K562 (cell line): ENCODE measurements around the gene MYPN. TPM values are rescaled to one million over a fixed set of nuclear protein-coding genes. Genes with fewer than 3 reads are reported as not detected.

ENCODE experiments used
- BHLHE40 ChIP-seq: IDR thresholded peaks from 2 replicates; pipeline ENCODE4 v1.6.1; 2011; ENCODE audit warnings: low read length, improper control_type of control experiment
- CHD2 ChIP-seq: IDR thresholded peaks from 2 replicates; pipeline ENCODE4 v1.6.1; 2011; ENCODE audit warnings: low read depth, low read length
- DMBX1 ChIP-seq: fragments of 250-450 bp; sonication (Bioruptor Pico); IDR thresholded peaks from 2 replicates; pipeline ENCODE4 v1.8.0; 2022; ENCODE audit warnings: inconsistent platforms, mild to moderate bottlenecking, moderate library complexity, borderline replicate concordance
- ETV6 ChIP-seq, 3 experiments: fragments of 150-350 bp in 1 of 3; sonication (generic) in 1 of 3; formaldehyde crosslinking in 1 of 3; IDR thresholded peaks; 2 replicates each; pipeline versions ENCODE4 v1.6.1 to v1.8.0; 2014 to 2022; ENCODE audit warnings: borderline replicate concordance in 2 of 3, low read depth in 2 of 3, antibody characterized with exemption in 1 of 3, low read length in 1 of 3, mild to moderate bottlenecking in 1 of 3, missing genetic modification reagents in 1 of 3
- FOXM1 ChIP-seq, 2 experiments: fragments of 450-650 bp in 1 of 2; sonication (generic) in 1 of 2; formaldehyde crosslinking in 1 of 2; IDR thresholded peaks; 2 replicates each; pipeline versions ENCODE4 v1.6.1 to v1.9.0; 2017 to 2022; ENCODE audit warnings: low read depth in 2 of 2, mild to moderate bottlenecking in 2 of 2, missing genetic modification reagents in 1 of 2, moderate library complexity in 1 of 2
- IFI16 ChIP-seq: fragments of 250-450 bp; sonication (Bioruptor Pico); IDR thresholded peaks from 2 replicates; pipeline ENCODE4 v2.1.2; 2022; ENCODE audit warnings: mild to moderate bottlenecking, inconsistent platforms
- KDM1A ChIP-seq, 2 experiments: fragments of 450-650 bp; IDR thresholded peaks; 2 replicates each; pipeline ENCODE4 v1.6.1; 2016; ENCODE audit warnings: mild to moderate bottlenecking in 2 of 2
- MTF1 ChIP-seq: fragments of 250-450 bp; sonication (Bioruptor Pico); IDR thresholded peaks from 2 replicates; pipeline ENCODE4 v1.9.0; 2021; ENCODE audit warnings: moderate library complexity, mild to moderate bottlenecking, inconsistent platforms, borderline replicate concordance
- NFE2L1 ChIP-seq: fragments of 450-650 bp; IDR thresholded peaks from 2 replicates; pipeline ENCODE4 v1.6.1; 2016; ENCODE audit warnings: missing genetic modification characterization, low read depth, mild to moderate bottlenecking, missing compliant biosample characterization, moderate library complexity, borderline replicate concordance
- PCBP2 ChIP-seq: fragments of 200-400 bp; formaldehyde crosslinking; IDR thresholded peaks from 2 replicates; pipeline ENCODE4 v1.6.1; 2018; ENCODE audit warnings: low read length, low read depth, mild to moderate bottlenecking, moderate library complexity; ENCODE audit not compliant: poor library complexity, severe bottlenecking
- POLR2B ChIP-seq: fragments of 450-650 bp; IDR thresholded peaks from 2 replicates; pipeline ENCODE4 v1.6.1; 2018; ENCODE audit warnings: low read depth; ENCODE audit not compliant: partially characterized antibody
- SRSF1 ChIP-seq: fragments of 200-400 bp; formaldehyde crosslinking; IDR thresholded peaks from 2 replicates; pipeline ENCODE4 v1.6.1; 2017; ENCODE audit warnings: mild to moderate bottlenecking, low read depth, low read length, moderate library complexity
- TBL1XR1 ChIP-seq, 2 experiments: IDR thresholded peaks; 2 replicates each; pipeline ENCODE4 v1.6.1; 2012; ENCODE audit warnings: improper control_type of control experiment in 2 of 2, low read length in 2 of 2, mild to moderate bottlenecking in 1 of 2
- TEAD1 ChIP-seq, 2 experiments: fragments of 450-650 bp in 1 of 2; sonication (generic) in 1 of 2; formaldehyde crosslinking; IDR thresholded peaks; 2 replicates each; pipeline versions ENCODE4 v1.4.0 to v1.8.0; 2020 to 2022; ENCODE audit warnings: mild to moderate bottlenecking in 2 of 2, missing genetic modification reagents in 1 of 2
- YY1 ChIP-seq, 3 experiments: IDR thresholded peaks; 2 replicates each; pipeline ENCODE4 v1.6.1; 2011; ENCODE audit warnings: low read length in 2 of 3, mild to moderate bottlenecking in 2 of 3, moderate library complexity in 2 of 3, borderline replicate concordance in 1 of 3, control low read depth in 1 of 3, low read depth in 1 of 3; ENCODE audit not compliant: insufficient read depth in 3 of 3, insufficient replicate concordance in 2 of 3, control insufficient read depth in 1 of 3, insufficient read length in 1 of 3; ENCODE audit errors: extremely low read depth in 1 of 3
- ZBTB1 ChIP-seq: sonication (generic); formaldehyde crosslinking; IDR thresholded peaks from 2 replicates; pipeline ENCODE4 v1.8.1; 2023; ENCODE audit warnings: missing genetic modification reagents, low read depth, mild to moderate bottlenecking, borderline replicate concordance
- ZFP36 ChIP-seq: fragments of 150-350 bp; IDR thresholded peaks from 2 replicates; pipeline ENCODE4 v1.6.1; 2018; ENCODE audit warnings: low read length, low read depth; ENCODE audit not compliant: partially characterized antibody
- ZFX ChIP-seq: sonication (generic); formaldehyde crosslinking; IDR thresholded peaks from 2 replicates; pipeline ENCODE4 v1.8.0; 2022; ENCODE audit warnings: mild to moderate bottlenecking, missing genetic modification reagents, moderate library complexity
- ZNF165 ChIP-seq: fragments of 250-450 bp; sonication (Bioruptor Pico); IDR thresholded peaks from 2 replicates; pipeline ENCODE4 v1.4.0; 2020; ENCODE audit warnings: borderline replicate concordance
- ZNF212 ChIP-seq: fragments of 450-650 bp; formaldehyde crosslinking; IDR thresholded peaks from 2 replicates; pipeline ENCODE4 v1.4.0; 2020; ENCODE audit warnings: mild to moderate bottlenecking
- polyA plus RNA-seq, 8 experiments: library from polyadenylated mRNA; depleted of rRNA in 4 of 8; stranded (reverse) in 5 of 8; unstranded in 3 of 8; fragments of >200 nt; fragmentation: Nextera tagmentation in 2 of 8; fragmentation: Illumina TruSeq in 1 of 8; extraction: Ambion mirVana in 2 of 8; extraction: Trizol in 1 of 8; gene quantifications; 2 replicates each; pipeline versions ENCODE4 v1.2.1 to v1.2.3, GENCODE V29; 2011 to 2014; ENCODE audit warnings: inconsistent platforms in 1 of 8, missing spikeins in 1 of 8
- total RNA-seq, 7 experiments: library from RNA; depleted of rRNA in 6 of 7; stranded (reverse); fragments of >200 nt in 6 of 7; fragmentation: Illumina TruSeq in 2 of 7; extraction: Trizol in 2 of 7; gene quantifications; 2 replicates each; pipeline versions ENCODE4 v1.2.1 to v1.2.3, GENCODE V29; 2011 to 2021; ENCODE audit warnings: low replicate concordance in 1 of 7
- TF ChIP-seq, protein P1 (sequence below): fragments of 450-650 bp; conservative IDR thresholded peaks from 2 replicates; pipeline ENCODE4 v1.6.1; 2016; ENCODE audit warnings: missing genetic modification characterization, low read depth, mild to moderate bottlenecking, missing compliant biosample characterization, moderate library complexity
- TF ChIP-seq, protein P2 (sequence below): IDR thresholded peaks from 2 replicates; pipeline ENCODE4 v1.6.1; 2011; ENCODE audit warnings: borderline replicate concordance, low read depth, mild to moderate bottlenecking, moderate library complexity, low read length; ENCODE audit not compliant: insufficient read depth, poor library complexity, severe bottlenecking

MYPN gene
- total and polyA plus RNA-seq, 9 of the 15 experiments (the other 6 are each of a cell fraction or from before 2014, with no cell fraction given), result not detected

DNA sequence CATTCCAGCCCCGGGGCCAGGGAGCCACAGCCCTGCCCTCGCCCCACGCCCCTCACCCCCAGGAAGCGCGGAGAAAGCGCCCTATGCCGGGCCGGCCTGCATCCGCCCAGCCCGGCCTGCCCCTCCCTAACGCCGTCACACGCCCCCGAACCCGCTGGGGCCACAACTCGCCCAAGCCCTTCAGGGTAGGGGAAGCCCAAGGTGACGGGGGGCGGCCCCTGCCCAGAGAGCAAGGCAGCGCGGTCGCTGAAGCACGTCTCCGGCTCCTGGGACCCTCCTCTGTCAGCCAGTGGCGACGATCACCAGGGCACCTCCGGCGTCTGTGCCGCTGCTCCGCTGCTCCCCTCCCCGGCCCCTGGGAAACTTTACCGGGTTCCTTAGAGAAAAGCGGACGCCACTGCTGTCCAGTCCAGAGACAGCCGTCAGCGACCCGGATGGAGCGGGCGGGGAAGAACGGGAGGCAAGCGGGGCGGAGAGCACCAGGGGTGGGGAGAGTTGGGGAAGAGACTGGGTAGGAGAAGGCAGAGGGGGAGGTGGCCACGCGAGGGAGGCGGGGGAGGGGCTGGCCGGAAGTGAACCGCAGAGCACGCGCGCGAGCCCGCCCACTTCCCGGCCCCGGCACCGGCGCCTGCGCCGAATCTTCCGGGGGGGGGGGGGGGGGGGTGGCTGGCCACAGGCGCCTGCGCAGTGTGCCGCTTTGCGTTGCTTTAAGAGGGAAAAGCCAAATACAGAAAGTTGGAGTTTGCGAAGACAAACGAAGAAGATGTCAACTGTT is 34.3 kb upstream of the MYPN start, which contains the start of gene HERC4 (continued):
- TF ChIP-seq, protein P1, sequence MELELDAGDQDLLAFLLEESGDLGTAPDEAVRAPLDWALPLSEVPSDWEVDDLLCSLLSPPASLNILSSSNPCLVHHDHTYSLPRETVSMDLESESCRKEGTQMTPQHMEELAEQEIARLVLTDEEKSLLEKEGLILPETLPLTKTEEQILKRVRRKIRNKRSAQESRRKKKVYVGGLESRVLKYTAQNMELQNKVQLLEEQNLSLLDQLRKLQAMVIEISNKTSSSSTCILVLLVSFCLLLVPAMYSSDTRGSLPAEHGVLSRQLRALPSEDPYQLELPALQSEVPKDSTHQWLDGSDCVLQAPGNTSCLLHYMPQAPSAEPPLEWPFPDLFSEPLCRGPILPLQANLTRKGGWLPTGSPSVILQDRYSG (tag), result no peak
- TF ChIP-seq TEAD1 (CRISPR knock-in tag; IDR thresholded peaks at IDR 0.05) (no peak), IFI16 (no peak), YY1 (IDR thresholded peaks at IDR 0.05; ENCODE audit: borderline replicate concordance in 1 of 3, control insufficient read depth in 1 of 3, extremely low read depth in 1 of 3, insufficient read depth in 3 of 3, insufficient read length in 1 of 3, insufficient replicate concordance in 2 of 3, low read depth in 1 of 3, low read length in 2 of 3) (peak in 2 of 3 experiments; percentile 28 to 43), BHLHE40 (peak; percentile 86), PCBP2 (no peak), ETV6 (IDR thresholded peaks at IDR 0.05; ENCODE audit: borderline replicate concordance in 1 of 2, low read depth in 2 of 2, low read length in 1 of 2) (no peak), ETV6 (CRISPR knock-in tag; IDR thresholded peaks at IDR 0.05; ENCODE audit: borderline replicate concordance) (no peak), TBL1XR1 (IDR thresholded peaks at IDR 0.05; ENCODE audit: low read length in 2 of 2) (no peak), POLR2B (peak; percentile 83), MTF1 (CRISPR knock-in tag) (no peak), DMBX1 (no peak), ZFP36 (no peak), NFE2L1 (tag) (no peak), FOXM1 (IDR thresholded peaks at IDR 0.05; ENCODE audit: low read depth) (0 out of 2 replicates have a peak, but pooled peaks have one; percentile 7), FOXM1 (CRISPR knock-in tag; IDR thresholded peaks at IDR 0.05; ENCODE audit: low read depth) (0 out of 2 replicates have a peak, but pooled peaks have one; percentile 38), ZBTB1 (CRISPR knock-in tag) (no peak), KDM1A (IDR thresholded peaks at IDR 0.05) (no peak), ZFX (CRISPR knock-in tag) (peak; percentile 92), SRSF1 (0 out of 2 replicates have a peak, but pooled peaks have one; percentile 49), CHD2 (peak; percentile 50; the same call in 1 of the 2 replicates), ZNF165 (CRISPR knock-in tag) (no peak), ZNF212 (no peak)
- TF ChIP-seq, protein P2, sequence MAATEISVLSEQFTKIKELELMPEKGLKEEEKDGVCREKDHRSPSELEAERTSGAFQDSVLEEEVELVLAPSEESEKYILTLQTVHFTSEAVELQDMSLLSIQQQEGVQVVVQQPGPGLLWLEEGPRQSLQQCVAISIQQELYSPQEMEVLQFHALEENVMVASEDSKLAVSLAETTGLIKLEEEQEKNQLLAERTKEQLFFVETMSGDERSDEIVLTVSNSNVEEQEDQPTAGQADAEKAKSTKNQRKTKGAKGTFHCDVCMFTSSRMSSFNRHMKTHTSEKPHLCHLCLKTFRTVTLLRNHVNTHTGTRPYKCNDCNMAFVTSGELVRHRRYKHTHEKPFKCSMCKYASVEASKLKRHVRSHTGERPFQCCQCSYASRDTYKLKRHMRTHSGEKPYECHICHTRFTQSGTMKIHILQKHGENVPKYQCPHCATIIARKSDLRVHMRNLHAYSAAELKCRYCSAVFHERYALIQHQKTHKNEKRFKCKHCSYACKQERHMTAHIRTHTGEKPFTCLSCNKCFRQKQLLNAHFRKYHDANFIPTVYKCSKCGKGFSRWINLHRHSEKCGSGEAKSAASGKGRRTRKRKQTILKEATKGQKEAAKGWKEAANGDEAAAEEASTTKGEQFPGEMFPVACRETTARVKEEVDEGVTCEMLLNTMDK, result no peak
